GM13977 (cell line): ENCODE measurements around the gene FHAD1.

Experiments
- DNase-seq: peaks from one replicate; pipeline ENCODE4 v3.0.0; 2012; ENCODE audit warnings: low spot score
- in situ Hi-C: fragments of 300-500 bp; cut with MboI; formaldehyde crosslinking; loops from one replicate; pipeline ENCODE4 v1.12.0; 2022; ENCODE audit warnings: low sequenced_read_pairs, low pct_unique_long_range_greater_than_20kb, mixed read lengths, inconsistent platforms; ENCODE audit not compliant: unreplicated experiment
- TF ChIP-seq, protein P1 (sequence below): IDR thresholded peaks from 2 replicates; pipeline ENCODE4 v1.5.1; 2012; ENCODE audit warnings: mild to moderate bottlenecking, control low read depth; ENCODE audit not compliant: insufficient read depth; ENCODE audit errors: extremely low read depth, missing control alignments

FHAD1 gene

DNA sequence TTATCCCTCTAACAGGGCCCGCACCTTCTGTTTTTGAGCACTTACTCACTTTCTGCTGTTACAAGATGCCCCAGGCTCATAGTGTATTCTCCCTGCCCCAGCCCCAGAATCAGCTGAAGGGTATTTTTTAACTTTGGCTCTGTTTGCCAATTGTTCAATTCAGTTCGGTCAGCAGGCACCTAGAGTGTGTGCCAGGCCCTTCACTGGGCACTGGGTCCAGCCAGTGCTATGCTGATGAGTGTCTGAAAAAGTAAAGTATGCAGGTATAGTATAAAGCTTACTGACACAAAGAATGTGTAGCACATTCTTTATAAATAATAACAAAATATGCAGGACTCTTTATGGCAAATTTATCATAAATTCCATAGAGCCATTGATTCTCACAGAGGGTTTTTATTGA, 35.0 kb downstream of the FHAD1 start:
- in situ Hi-C loops = no loop called here
- TF ChIP-seq, protein P1, sequence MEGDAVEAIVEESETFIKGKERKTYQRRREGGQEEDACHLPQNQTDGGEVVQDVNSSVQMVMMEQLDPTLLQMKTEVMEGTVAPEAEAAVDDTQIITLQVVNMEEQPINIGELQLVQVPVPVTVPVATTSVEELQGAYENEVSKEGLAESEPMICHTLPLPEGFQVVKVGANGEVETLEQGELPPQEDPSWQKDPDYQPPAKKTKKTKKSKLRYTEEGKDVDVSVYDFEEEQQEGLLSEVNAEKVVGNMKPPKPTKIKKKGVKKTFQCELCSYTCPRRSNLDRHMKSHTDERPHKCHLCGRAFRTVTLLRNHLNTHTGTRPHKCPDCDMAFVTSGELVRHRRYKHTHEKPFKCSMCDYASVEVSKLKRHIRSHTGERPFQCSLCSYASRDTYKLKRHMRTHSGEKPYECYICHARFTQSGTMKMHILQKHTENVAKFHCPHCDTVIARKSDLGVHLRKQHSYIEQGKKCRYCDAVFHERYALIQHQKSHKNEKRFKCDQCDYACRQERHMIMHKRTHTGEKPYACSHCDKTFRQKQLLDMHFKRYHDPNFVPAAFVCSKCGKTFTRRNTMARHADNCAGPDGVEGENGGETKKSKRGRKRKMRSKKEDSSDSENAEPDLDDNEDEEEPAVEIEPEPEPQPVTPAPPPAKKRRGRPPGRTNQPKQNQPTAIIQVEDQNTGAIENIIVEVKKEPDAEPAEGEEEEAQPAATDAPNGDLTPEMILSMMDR = no peak

DNA sequence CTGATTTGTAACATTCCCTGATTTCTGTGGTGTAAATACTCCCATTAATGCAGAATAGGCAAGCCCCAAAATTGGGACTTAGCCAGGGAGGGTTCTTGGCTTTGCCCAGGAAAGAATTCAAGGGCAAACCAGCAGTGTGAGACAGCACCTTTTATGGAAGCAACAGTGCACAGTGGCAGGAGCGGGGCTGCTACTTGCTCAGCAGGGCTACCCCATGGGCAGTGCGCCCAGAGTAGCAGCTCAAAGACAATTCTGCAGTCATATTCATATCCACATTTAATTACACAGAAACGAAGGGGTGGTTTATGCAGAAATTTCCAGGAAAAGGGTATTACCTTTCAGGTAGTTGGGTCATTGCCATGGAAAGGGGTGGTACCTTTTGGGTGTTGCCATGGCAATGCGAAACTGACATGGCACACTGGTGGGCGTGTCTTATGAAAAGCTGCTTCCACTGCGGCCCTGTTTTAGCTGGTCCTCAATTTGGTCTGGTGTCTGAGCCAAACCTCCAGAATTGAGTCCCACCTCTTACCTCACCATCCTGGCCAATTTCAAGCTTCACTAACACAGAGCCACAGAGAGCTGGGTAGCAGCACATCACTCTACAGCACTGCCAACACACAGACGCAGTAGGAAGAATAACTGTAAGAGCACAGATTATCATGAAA, 35.9 kb downstream of the FHAD1 start:
- TF ChIP-seq, protein P1 = no peak
- DNase-seq = no peak
- in situ Hi-C loops = no loop called here

More for the DNA sequence above, 35.0 kb downstream of the FHAD1 start:
- no peak for DNase-seq

DNA sequence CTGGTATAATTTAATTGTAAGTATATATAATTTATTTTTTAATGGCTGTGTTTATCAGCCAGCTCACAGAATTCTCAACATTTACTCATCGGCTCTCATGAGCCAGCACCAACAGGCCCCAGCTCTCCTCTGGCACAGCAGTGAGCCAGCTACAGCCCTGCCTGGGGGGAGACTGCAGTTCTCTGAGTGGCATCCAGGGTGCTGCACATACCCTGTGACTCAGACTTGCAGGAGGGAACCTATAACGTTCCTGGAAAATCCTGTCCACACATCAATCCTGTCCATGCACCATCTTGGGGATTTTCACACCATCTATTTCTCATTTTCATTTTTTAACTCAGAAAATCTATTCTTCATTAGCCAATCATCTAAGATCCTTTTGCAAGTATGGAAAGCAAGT, 36.5 kb downstream of the FHAD1 start:
- in situ Hi-C loops = no loop called here
- TF ChIP-seq, protein P1 = no peak
- no peak for DNase-seq

DNA sequence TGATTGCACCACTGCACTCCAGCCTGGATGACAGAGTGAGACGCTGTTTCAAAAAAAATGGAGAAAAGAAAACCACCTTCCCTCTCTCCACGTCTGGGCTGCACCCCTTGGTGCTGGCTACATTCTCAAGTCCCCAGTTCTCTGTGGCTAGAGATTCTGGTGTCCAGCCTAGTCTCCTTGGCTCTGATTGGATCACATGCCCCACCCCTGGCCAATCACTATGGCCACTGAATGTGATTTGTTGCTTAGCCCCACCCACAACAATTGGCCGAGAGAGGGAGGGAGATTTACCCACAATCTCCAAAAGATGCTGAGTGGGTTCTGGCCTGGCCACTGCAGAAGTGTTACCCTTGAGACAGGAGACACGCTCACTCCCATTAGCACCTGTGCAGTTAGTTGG, 39.4 kb downstream of the FHAD1 start:
- TF ChIP-seq, protein P1 = no peak
- in situ Hi-C loops = no loop called here
- no peak for DNase-seq

DNA sequence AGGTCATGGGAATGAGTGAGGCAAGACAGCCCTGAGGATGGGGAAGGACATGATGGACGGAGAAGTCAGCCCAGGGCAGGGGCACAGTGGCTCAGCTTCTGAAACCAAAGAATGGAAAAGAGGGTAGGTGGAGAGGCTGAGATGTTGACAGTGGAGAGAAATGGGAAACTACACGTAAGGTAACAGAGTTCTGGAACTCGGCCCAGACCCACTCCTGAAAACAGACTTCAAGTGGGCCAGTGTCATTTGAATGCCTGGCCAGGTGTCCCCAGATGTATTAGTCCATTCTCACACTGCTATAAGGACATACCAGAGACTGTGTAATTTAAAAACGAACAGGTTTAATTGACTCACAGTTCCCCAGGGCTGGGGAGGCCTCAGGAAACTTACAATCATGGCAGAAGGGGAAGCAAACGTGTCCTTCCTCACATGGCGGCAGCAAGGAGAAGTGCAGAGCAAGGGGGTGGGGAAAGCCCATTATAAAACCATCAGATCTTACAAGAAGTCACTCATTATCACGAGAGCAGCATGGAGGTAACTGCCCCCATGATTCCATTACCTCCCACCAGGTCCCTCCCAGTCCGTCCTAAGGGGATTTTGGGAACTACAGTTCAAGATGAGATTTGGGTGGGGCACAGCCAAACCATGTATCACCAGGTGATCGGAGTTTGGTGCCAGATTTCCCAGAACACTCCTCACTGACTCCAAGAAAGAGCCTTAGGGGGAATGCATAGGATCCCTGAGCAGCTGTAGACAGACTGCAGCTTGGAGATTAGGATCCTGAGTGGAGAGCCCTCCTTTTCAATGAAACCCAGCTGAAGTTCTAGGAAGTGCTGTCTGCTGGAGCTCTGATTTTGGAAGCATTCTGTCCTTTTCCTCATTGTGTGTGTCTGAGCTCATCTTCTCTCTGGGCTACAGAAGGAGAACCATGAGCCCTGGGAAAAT, 40.3 kb downstream of the FHAD1 start:
- in situ Hi-C loops = no loop called here
- TF ChIP-seq, protein P1 = no peak
- no peak for DNase-seq

DNA sequence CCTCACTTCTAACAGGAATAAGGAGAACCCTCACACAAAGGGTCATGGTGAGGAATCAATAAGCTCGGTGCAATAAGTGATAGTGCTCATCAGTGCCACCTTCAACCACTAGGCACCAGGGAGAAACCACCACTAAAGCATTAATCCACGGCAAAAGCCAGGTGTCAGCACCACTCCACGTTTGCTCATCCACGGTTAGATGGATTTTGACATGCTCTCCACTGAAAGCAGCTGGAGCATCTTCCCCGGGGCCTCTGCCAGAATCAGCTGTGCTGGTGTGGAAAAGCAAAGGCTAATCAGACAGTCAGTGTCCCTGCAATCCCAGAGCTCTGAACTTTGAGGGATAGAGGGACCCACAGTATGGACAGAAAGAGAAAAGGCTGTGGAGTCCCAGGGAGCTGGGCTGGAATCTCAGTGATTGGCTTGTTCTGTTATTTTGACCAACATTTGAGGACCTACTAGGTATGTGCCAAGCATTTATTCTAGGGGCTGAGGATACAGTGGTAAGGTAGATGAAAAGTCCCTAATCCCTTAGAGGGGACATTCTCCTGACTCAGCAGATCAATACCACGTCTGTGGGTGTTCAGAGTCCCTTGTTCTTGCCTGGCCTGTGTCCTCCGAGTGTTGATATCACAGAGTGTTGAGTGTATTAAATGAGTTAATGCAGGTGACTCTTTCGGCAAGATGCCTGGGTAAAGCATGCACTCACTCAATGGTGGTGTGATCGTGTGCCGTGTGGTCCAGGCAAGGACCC, 41.3 kb downstream of the FHAD1 start:
- no peak for DNase-seq
- TF ChIP-seq, protein P1 = no peak
- in situ Hi-C loops = no loop called here
